Trophoblast cell (in vitro differentiated cells and primary cell): Measurements from ENCODE around the gene FAM120A.

Experiments used
- DNase-seq, 2 donors: peaks; one replicate each; pipeline ENCODE4 v3.0.0-alpha.2; 2016
- H2AFZ ChIP-seq: 2 replicates; pipeline ENCODE4 v1.6.1; 2013; ENCODE audit warnings: low read length, moderate library complexity, mild to moderate bottlenecking; ENCODE audit not compliant: insufficient read depth, poor library complexity
- H2AK5ac ChIP-seq: 2 replicates; pipeline ENCODE4 v1.6.1; 2013; ENCODE audit warnings: mild to moderate bottlenecking, low read length
- H2BK120ac ChIP-seq: 2 replicates; pipeline ENCODE4 v1.6.1; 2013; ENCODE audit warnings: low read length, mild to moderate bottlenecking, moderate library complexity; ENCODE audit not compliant: insufficient read depth, poor library complexity
- H2BK12ac ChIP-seq: 2 replicates; pipeline ENCODE4 v1.6.1; 2013; ENCODE audit warnings: mild to moderate bottlenecking, low read length, moderate library complexity
- H2BK5ac ChIP-seq: 2 replicates; pipeline ENCODE4 v1.6.1; 2013; ENCODE audit warnings: low read length, low read depth, moderate library complexity, mild to moderate bottlenecking; ENCODE audit not compliant: poor library complexity
- H3K14ac ChIP-seq: 2 replicates; pipeline ENCODE4 v1.6.1; 2013; ENCODE audit warnings: mild to moderate bottlenecking, low read length
- H3K18ac ChIP-seq: 2 replicates; pipeline ENCODE4 v1.6.1; 2013; ENCODE audit warnings: mild to moderate bottlenecking, low read length
- H3K23ac ChIP-seq: 2 replicates; pipeline ENCODE4 v1.6.1; 2013; ENCODE audit warnings: low read length
- H3K27ac ChIP-seq: 2 replicates; pipeline ENCODE4 v1.5.1; 2013; ENCODE audit warnings: low read depth, mild to moderate bottlenecking, inconsistent platforms, low read length, moderate library complexity
- H3K27me3 ChIP-seq: 2 replicates; pipeline ENCODE4 v1.6.1; 2013; ENCODE audit warnings: inconsistent platforms, mild to moderate bottlenecking, low read length, moderate library complexity; ENCODE audit not compliant: insufficient read depth
- H3K36me3 ChIP-seq, 2 experiments: 1 replicate in 1 of 2; 2 replicates in 1 of 2; pipeline ENCODE4 v1.6.1; 2013; ENCODE audit warnings: low read length in 2 of 2, mild to moderate bottlenecking in 2 of 2, moderate library complexity in 1 of 2; ENCODE audit not compliant: insufficient read depth in 2 of 2, control insufficient read depth in 1 of 2
- H3K4ac ChIP-seq: 2 replicates; pipeline ENCODE4 v1.6.1; 2013; ENCODE audit warnings: low read depth, mild to moderate bottlenecking, low read length, moderate library complexity
- H3K4me1 ChIP-seq, 2 experiments: 1 replicate in 1 of 2; 2 replicates in 1 of 2; pipeline ENCODE4 v1.6.1; 2013; ENCODE audit warnings: low read length in 2 of 2, mild to moderate bottlenecking in 2 of 2, moderate library complexity in 1 of 2; ENCODE audit not compliant: insufficient read depth in 2 of 2, control insufficient read depth in 1 of 2
- H3K4me2 ChIP-seq: 2 replicates; pipeline ENCODE4 v1.6.1; 2013; ENCODE audit warnings: inconsistent platforms, mild to moderate bottlenecking, low read length, moderate library complexity
- H3K4me3 ChIP-seq: 2 replicates; pipeline ENCODE4 v1.5.1; 2013; ENCODE audit warnings: mild to moderate bottlenecking, low read depth, low read length, inconsistent platforms
- H3K79me1 ChIP-seq: one replicate; pipeline ENCODE4 v1.6.1; 2013; ENCODE audit warnings: low read length
- H3K79me2 ChIP-seq: 2 replicates; pipeline ENCODE4 v1.6.1; 2013; ENCODE audit warnings: low read length, mild to moderate bottlenecking; ENCODE audit not compliant: control insufficient read depth, insufficient read depth, poor library complexity
- H3K9ac ChIP-seq: 2 replicates; pipeline ENCODE4 v1.6.1; 2013; ENCODE audit warnings: mild to moderate bottlenecking, low read length
- H3K9me3 ChIP-seq: 2 replicates; pipeline ENCODE4 v1.6.1; 2013; ENCODE audit warnings: low read depth, mild to moderate bottlenecking, control low read depth, inconsistent platforms, low read length; ENCODE audit not compliant: insufficient read depth
- H4K12ac ChIP-seq: 2 replicates; pipeline ENCODE4 v1.6.1; 2013; ENCODE audit warnings: low read depth, mild to moderate bottlenecking, low read length, moderate library complexity
- H4K8ac ChIP-seq: 2 replicates; pipeline ENCODE4 v1.6.1; 2013; ENCODE audit warnings: low read depth, mild to moderate bottlenecking, low read length, moderate library complexity
- H4K91ac ChIP-seq: one replicate; pipeline ENCODE4 v1.6.1; 2013; ENCODE audit warnings: low read depth, mild to moderate bottlenecking, low read length, moderate library complexity
- WGBS: extraction: QIAGEN DNeasy Blood & Tissue Kit; methylation state at CpG from one replicate; pipeline ENCODE4 v1.1.7; 2013; ENCODE audit warnings: missing lambda C conversion rate; ENCODE audit not compliant: insufficient read length, insufficient coverage; ENCODE audit errors: extremely low coverage; 5-methylcytosine and 5-hydroxymethylcytosine counted together

Gene FAM120A

DNA sequence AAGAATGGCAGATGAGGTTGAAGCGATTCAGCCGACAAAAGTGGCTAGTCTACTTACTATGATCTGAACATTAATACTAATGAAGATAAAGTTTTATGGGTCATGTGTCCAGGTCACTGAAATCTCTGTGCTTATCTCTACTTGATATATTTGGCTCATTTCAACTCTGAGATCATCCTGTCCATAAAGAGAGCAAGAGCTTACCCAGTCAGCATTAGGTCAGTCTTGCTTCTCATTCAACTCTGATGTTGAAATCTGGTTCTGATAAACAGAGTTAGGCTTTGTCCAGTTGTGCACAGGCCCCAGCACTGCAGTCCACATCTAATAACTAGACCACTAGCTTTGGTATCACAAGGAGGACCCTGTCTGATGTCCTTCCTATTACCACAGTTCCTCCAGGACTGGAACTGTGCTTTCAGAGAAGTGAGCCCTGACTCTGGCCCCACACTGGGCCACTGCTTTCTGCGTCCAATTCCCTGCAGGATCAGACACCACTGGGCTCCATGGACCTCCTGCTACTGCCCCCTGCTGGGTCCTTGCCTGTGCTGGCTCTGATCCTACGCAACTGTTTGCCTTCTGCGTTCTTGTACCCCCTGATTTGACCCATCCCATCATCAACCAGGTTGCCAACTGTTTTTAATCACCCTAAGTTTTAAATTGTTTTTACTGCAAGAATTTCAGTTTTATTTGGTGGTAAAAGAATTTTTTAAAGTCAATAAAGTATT is 23.7 kb upstream of the FAM120A start:
- Histone ChIP-seq H3K9me3 (no peaks in the 10 kb centered on the region), H3K23ac (no peak overlapping the region), H4K91ac (no peak overlapping the region), H3K4ac (no peak overlapping the region), H3K9ac (no peak overlapping the region), H2BK12ac (no peak overlapping the region), H4K12ac (no peak overlapping the region), H2AFZ (no peak overlapping the region), H3K14ac (no peak overlapping the region), H3K4me3 (no peak overlapping the region), H3K79me1 (no peaks in the 10 kb centered on the region), H2BK120ac (no peak overlapping the region), H2BK5ac (no peak overlapping the region), H3K27me3 (no peaks in the 10 kb centered on the region), H2AK5ac (no peak overlapping the region), H3K18ac (no peak overlapping the region), H3K79me2 (no peaks in the 10 kb centered on the region), H3K4me2 (no peak overlapping the region), H4K8ac (no peak overlapping the region), H3K4me1 (peaks cover 0 to 3% of the 10 kb centered on the region in 2 experiments), H3K27ac (no peak overlapping the region), H3K36me3 (no peaks in the 10 kb centered on the region)
- peak; percentile 19 to 37 for DNase-seq
- WGBS, result no CpG with 5 or more reads among the region's 5 CpGs

DNA sequence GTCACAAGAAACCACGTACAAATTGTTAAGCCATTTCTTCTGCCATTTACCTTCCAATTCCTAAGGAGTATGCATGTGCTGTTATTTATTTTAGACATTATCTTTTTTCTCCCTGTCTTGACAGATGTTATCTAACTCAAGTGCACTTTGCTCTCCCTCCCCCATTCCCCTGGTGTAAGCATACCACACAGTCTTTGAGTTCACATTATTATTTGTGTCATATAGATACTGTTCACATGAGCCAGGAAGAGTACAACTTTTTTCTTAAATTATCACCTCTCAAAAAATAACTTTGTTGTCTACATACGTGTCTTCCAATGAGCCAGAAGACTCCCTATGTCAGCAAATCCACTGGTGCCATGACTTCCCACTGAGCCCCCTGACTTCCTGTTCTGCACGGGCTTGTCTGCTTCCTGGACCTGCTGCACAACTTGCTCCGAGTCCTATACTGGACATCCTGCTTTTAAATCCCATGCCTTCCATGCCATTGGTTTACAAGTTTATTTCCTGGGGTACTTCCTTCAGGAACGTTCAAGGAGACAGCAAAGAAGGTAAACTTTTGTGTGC is 19.9 kb upstream of the FAM120A start:
- H3K9ac ChIP-seq, result no peak overlapping the region
- no peak overlapping the region for H2BK120ac ChIP-seq
- H4K91ac ChIP-seq, result no peak overlapping the region
- no peaks in the 10 kb centered on the region for H3K36me3 ChIP-seq
- no peaks in the 10 kb centered on the region for H3K79me2 ChIP-seq
- H3K27me3 ChIP-seq, result no peaks in the 10 kb centered on the region
- no peak overlapping the region for H3K14ac ChIP-seq
- H3K4ac ChIP-seq, result no peak overlapping the region
- no peak overlapping the region for H3K18ac ChIP-seq
- H3K4me2 ChIP-seq, result no peak overlapping the region
- no peak overlapping the region for H2BK12ac ChIP-seq
- H3K9me3 ChIP-seq, result no peaks in the 10 kb centered on the region
- no peaks in the 10 kb centered on the region for H3K79me1 ChIP-seq
- H4K12ac ChIP-seq, result no peak overlapping the region
- peak in 1 of 2 donors; percentile 33 for DNase-seq
- no CpG with 5 or more reads among the region's 5 CpGs for WGBS
- H2AFZ ChIP-seq, result no peak overlapping the region
- H3K4me1 ChIP-seq, result peaks cover 3% of the 10 kb centered on the region in 2 experiments
- no peak overlapping the region for H3K23ac ChIP-seq
- no peak overlapping the region for H2BK5ac ChIP-seq
- no peak overlapping the region for H3K4me3 ChIP-seq
- no peak overlapping the region for H3K27ac ChIP-seq
- H2AK5ac ChIP-seq, result no peak overlapping the region
- no peak overlapping the region for H4K8ac ChIP-seq

DNA sequence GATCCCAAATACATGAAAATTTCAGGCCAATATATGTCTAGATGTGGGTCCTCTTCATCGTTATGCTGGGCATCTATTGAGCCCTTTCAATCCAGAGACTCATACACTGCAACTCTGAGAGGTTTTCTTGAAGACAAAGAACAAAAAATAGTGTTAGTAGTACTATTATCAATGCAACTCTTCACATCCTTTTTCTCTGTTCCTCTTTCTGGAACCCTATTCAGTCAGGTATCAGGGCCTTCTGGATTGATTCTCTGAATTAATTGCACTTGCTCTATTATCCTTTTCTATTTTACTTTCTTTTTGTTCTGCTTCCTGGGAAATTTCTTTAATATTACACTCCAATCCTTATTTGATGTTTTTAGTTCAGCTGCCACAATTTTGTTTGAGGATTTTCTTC is 18.5 kb upstream of the FAM120A start:
- Histone ChIP-seq H2BK12ac (no peak overlapping the region), H4K8ac (no peak overlapping the region), H3K79me2 (no peaks in the 10 kb centered on the region), H3K4me1 (peaks cover 3% of the 10 kb centered on the region in 2 experiments), H2AFZ (no peak overlapping the region), H3K79me1 (peaks cover 2% of the 10 kb centered on the region), H3K18ac (no peak overlapping the region), H4K12ac (no peak overlapping the region), H3K27me3 (no peaks in the 10 kb centered on the region), H2BK5ac (no peak overlapping the region), H2AK5ac (no peak overlapping the region), H3K4ac (no peak overlapping the region), H4K91ac (no peak overlapping the region), H3K14ac (no peak overlapping the region), H3K4me2 (no peak overlapping the region), H3K27ac (no peak overlapping the region), H3K9ac (no peak overlapping the region), H3K4me3 (no peak overlapping the region), H2BK120ac (no peak overlapping the region), H3K36me3 (no peaks in the 10 kb centered on the region), H3K9me3 (no peaks in the 10 kb centered on the region), H3K23ac (no peak overlapping the region)
- no peak for DNase-seq
- WGBS, result no CpG with 5 or more reads among the region's 1 CpG

DNA sequence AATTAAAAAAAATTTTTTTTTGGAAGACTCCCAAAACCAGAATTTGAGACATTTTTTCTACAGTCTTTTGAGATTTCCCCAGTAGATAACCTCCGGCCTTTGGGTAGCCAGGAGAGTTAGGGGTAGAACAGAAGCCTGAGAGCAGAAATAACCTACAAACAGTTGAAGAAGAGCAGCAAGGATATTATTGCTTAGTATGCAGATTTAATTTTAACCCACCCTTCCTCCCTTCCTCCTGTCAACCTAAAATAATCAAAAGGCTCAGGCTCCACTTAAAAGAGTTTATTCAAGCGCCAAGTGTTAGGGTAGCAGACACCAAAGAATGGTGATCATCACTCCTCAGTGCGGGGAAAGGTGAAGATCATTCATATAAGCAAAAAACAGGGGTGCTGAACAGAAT is 17.4 kb upstream of the FAM120A start:
- H3K9me3 ChIP-seq, result no peaks in the 10 kb centered on the region
- H3K18ac ChIP-seq, result no peak overlapping the region
- H3K14ac ChIP-seq, result no peak overlapping the region
- H4K91ac ChIP-seq, result no peak overlapping the region
- H2AFZ ChIP-seq, result no peak overlapping the region
- DNase-seq, result no peak
- H3K23ac ChIP-seq, result no peak overlapping the region
- no peaks in the 10 kb centered on the region for H3K27me3 ChIP-seq
- no CpG with 5 or more reads among the region's 3 CpGs for WGBS
- H3K27ac ChIP-seq, result no peak overlapping the region
- H4K8ac ChIP-seq, result no peak overlapping the region
- H2AK5ac ChIP-seq, result peak overlapping the region; percentile 74
- no peak overlapping the region for H3K4me2 ChIP-seq
- H3K79me2 ChIP-seq, result no peaks in the 10 kb centered on the region
- H3K4me3 ChIP-seq, result no peak overlapping the region
- peaks cover 4% of the 10 kb centered on the region for H3K79me1 ChIP-seq
- H3K36me3 ChIP-seq, result peaks cover 0 to 2% of the 10 kb centered on the region in 2 experiments
- no peak overlapping the region for H2BK120ac ChIP-seq
- no peak overlapping the region for H3K9ac ChIP-seq
- H2BK12ac ChIP-seq, result peak overlapping the region; percentile 3
- no peak overlapping the region for H2BK5ac ChIP-seq
- no peak overlapping the region for H4K12ac ChIP-seq
- peaks cover 3% of the 10 kb centered on the region in 2 experiments for H3K4me1 ChIP-seq
- H3K4ac ChIP-seq, result no peak overlapping the region
